HG03520 (cell line): ENCODE data around the gene SEC16A.

Experiments used
- ATAC-seq: cut with Tn5 transposase; IDR thresholded peaks from one replicate; pipeline ENCODE4 v1.9.1; 2021; ENCODE audit warnings: mild to moderate bottlenecking, moderate library complexity; ENCODE audit not compliant: unreplicated experiment

SEC16A gene

DNA sequence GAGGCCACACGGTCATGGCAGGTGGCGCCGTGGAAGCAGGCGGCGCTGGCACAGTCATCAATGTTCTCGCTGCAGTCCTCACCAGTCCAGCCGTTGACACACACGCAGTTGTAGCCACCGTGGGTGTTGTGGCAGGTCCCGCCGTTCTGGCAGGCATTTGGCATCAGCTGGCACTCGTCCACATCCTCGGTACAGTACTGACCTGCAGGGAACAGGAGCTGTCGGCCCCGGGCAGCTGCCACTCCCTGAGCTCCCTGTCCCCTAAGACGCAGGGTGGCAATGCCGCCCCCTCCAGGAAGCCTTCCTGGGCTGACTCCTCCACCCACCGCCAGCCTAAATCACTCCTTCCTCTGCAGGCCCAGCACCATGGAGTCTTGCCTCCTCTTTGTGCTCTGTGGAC is 35.8 kb upstream of the SEC16A start:
- ATAC-seq, result no peak

DNA sequence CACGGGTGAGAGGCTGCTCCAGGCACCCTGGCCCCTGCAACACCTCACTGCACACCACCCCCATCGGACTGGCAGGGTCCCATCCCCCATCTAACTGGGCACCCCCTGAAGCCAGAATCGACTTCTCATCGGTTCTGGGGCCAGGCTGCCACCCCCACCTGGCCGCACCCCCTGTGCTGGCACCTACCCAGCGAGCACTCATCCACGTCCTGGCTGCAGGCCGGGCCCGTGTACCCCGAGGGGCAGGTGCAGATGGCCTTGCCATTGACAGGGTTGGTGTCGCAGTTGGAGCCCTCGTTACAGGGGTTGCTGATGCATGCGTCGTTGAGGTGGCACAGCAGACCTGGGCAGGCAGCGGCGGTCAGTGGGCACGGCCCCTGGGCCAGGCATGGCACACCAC is 35.1 kb upstream of the SEC16A start:
- no peak for ATAC-seq

DNA sequence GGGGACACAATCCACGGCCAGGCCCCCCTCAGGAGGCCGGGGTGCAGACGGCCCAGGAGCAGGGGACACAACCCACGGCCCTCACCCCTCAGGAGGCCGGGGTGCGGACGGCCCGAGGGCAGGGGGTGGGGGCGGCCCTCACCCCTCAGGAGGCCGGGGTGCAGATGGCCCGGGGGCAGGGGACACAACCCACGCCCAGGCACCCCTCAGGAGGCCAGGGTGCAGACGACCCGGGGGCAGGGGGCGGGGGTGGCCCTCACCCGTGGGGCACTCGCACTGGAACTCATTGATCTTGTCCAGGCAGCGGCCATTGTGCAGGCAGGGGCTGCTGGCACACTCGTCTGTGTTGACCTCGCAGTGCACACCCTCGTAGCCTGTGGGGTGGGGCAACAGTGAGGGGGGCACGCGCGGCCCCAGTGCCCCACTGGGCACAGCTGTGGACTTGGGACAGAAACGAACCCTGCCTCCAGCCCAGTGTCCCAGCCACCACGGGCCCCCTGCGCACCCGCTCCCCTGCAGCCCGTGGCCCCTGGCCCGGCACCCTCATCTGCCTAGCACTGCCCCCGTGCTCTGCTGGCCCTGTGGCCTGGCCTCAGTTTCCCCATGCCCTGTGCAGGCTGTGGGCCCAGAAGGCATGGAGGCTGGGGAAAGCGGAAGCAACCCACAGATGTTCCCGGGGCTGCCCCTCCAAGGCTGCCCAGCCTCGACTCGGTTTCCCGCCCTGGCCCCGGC is 34.3 kb upstream of the SEC16A start:
- ATAC-seq, result no peak

- no peak for ATAC-seq
These were observed 33.4 kb upstream of the SEC16A start for GRCh38 chr9:136516191-136516654.

DNA sequence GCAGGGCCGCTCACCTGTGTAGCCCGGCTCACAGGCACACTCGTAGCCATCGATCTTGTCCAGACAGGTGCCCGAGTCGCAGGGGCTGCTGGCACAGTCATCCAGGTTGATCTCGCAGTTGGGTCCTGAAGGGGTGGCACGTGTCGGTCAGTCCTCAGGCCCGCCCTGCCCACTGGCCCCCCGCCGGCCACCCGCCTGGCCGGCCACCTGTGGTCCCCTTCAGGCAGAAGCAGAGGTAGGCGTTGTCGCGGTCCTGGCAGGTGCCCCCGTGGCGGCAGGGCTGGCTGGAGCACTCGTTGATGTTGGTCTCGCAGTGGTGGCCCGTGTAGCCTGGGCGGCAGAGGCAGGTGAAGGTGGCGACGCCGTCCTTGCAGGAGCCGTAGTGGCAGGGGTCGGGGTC is 32.4 kb upstream of the SEC16A start:
- no peak for ATAC-seq

DNA sequence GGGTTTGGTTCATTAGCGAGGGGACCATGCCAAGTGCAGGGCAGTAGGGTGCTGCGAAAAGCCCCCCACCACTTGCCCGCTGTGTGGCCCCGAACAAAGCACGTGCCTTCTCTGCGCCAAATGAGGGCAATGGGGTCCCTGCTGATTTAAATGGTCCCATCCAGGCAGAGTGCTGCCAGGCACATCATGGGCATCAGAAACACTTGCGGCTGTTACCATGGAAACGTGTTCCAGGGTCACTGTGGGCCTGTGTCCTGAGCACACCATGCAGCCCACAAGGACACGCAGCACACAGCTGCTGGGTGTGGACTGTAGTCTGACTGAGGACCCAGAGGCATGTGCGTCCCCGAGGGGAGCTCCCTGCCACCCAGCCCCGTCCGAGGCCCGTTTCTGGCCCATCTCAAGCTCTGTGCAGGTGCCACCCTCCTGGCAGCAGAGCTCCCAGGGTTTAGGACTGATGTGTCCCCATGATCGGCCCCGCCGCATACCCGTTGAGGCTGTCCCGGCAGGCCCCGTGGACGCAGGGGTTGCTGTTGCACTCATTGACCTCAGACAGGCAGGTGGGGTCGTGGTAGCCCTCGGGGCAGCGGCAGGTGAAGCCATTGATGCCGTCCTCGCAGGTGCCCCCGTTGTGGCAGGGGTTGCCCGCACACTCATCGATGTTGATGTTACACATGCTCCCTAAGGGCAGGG is 31.3 kb upstream of the SEC16A start:
- ATAC-seq, result no peak

GRCh38 chr9:136513191-136513590 is 30.4 kb upstream of the SEC16A start:
- no peak for ATAC-seq

DNA sequence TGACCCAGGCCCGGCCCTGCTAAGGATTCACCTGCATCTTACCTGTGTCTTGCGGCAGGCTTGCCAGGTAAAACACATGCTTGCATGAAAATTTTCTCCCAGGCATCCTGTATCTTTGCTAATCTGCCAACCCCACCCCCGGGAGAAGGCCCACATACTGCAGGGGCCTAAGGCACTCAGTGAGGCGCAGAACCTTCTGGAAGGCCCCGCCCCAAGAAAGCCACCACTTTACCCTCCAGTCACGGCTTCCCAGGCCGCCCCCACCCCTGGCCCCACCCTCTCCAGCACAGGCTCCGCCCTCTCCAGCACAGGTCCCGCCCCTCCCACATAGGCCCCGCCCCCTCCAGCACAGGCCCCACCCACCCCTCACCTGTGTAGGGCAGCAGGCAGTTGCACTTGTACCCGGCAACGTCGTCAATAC is 29.8 kb upstream of the SEC16A start:
- no peak for ATAC-seq

DNA sequence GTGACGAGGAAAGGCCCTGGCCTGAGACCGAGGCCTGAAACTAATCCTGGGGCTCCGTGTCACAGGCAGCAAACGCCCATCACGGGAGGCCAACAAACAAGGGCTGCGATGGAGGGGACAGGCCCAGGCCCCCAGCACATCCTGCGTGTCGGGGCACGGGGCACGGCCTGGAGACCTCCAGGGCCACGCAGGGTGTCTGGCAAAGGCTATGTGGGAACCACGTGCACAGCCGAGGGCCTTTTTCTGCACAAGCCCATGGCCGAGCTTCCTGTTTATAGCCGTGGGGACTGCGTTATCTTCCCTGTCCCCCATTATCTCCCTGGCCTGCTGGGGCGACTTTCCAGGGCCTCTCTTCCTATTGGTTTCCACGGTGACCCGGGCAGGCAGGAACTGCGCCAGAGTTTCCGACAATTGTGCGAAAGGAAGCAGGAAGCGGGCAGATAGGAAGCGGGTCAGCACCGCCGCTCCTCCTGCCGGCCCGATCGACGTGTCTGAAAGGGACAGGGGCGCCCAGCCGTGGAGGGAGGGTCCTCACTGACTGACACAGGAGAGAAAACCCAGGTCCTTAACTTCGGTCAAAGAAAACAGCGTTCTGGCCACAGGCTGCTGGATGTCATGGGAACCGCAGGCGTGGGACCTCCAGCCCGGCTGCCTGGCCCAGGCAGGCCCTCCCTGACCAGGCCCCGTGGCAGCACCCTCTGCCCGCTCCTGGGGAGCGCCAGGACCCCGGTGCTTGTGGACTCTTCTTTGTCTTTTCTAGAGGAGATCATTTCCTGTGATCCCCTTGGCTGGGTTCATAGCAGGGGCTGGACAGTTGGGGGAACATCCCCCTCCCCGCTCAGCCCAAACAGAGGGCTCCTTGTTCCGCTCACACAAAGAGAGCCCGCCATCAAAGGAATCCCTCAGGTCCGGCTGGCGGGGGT is 29.1 kb upstream of the SEC16A start:
- no peak for ATAC-seq

GRCh38 chr9:136511144-136511669 is 28.4 kb upstream of the SEC16A start:
- no peak for ATAC-seq

DNA sequence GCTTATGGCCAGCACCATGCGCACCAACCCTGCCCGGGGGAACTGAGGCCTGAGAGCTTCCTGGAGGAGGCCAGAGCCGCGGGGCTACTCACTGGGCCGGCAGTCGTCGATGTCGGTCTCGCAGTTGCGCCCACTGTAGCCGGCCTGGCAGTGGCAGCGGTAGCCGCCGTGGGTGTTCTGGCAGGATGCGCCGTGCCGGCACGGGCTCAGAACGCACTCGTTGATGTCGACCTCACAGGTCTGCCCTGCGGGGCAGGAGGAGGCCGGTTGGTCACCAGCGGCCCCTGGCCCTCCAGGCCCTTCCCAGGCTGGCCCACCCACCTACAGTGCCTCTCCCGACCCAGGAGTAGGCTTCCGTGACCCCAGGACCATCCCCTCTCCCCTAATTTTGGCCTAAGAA is 27.7 kb upstream of the SEC16A start:
- ATAC-seq, result no peak

DNA sequence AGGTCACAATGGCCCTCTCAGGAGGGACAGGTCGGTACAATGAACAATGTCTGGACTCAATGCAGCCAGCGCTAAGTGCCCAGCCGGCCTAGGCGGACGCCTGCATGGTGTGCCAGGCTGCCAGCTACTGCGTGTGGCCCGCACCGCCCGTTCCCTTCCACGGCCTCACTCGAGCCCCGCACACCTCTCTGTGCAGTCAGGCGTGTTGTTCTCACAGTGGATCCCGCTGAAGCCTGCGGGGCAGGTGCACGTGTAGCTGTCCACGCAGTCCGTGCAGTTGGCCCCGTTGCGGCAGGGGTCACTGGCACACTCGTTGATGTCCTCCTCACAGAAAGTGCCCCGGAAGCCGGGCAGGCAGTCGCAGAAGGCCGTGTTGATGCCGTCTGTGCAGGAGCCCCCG is 26.7 kb upstream of the SEC16A start:
- ATAC-seq, result no peak

GRCh38 chr9:136508729-136509500 is 26.1 kb upstream of the SEC16A start:
- no peak for ATAC-seq

- ATAC-seq, result no peak
These were observed 25.1 kb upstream of the SEC16A start for GRCh38 chr9:136507992-136508375.

DNA sequence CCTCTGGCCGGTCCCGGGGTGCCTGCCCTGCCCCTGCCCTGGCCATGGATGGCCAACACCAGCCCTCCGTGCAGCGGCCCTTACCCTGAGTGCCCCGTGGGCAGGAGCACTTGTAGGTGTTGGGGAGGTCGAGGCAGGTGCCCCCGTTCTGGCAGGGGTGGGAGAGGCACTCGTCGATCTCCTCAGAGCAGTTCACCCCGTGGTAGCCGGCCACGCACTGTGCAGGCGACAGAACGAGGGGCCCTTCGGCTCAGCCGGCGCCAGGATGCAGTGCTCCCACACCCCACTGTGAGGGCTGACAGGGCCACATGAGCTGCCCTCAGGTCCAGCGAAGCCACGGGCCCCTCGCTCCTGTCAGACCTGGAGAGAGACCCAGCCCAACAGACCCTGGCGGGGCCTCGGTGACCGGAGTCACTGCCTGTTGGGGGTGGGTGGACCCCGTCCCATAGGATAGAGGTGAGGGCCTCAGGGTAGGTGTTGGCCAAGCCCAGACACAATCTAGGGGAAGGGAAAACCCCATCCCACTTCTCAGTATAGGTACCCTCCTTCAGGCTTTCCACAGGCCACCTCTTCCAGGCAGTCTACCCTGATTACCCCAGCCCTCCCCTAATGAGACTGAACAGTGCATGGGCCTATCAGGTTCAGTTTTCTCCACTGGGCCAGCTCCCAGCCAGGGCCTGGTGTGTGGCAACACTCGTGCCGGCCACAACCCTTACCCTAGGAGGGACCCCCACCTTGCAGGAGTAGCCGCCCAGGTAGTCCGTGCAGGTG is 24.6 kb upstream of the SEC16A start:
- ATAC-seq, result no peak

DNA sequence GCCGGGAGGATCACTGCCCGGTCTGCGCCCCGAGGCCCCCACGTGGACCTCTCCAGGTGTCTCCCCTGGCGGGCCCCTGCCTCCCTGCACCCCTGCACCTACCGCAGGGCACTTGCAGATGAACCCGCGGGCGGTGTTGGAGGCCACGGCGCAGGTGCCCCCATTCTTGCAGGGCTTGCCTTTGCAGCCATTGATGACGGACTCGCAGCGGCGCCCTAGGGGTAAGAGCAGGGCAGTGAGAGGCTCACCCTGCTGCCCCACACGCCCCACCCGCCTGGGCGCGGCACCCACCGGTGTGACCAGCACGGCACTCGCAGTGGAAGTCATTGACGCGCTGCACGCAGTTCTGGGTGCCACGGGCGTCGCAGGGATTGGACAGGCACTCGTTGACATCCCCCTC is 23.6 kb upstream of the SEC16A start:
- no peak for ATAC-seq

DNA sequence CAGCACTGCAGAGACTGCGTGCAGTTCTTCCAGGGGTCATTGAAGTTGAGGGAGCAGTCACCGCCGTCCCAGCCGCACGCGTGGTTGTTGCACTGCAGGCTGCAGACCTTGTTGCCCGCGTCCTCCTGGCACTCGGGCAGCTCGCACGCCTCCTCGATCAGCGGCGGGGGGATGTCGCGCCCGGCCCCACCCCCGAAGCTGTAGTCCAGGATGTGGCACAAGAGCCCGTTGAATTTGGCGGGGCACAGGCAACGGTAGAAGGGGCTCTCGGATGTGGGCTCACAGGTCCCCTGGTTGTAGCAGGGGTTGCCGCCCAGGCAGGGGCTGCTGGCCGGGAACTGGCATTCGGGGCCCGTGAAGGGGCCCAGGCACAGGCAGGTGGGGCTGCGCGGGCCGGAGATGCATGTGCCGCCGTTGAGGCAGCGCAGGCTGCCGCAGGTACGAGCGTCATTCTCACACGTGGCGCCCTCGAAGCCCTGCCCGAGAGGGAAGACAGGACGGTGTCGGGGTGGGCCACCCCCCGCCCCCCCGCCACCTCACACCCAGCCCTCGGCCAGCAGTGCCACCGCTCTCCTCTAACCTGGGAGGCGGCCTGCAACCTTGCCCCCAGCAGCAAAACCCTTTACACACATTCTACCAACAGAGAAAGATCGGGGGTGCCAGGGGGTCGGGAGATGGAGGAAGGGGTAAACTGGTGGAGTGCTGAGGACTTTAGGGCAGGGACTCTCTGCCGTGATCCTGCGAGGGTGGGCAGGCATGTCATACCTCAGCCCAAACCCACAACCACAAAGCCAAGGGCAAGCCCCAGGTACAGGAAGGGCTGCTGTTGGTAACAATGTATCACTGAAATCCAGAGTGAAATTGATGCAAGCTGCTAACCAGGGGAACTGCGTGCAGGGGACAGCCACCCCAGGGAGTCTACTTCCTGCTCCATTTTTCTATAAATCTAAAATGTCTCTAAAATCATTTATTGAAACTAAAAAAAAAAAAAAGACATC is 22.9 kb upstream of the SEC16A start:
- ATAC-seq, result no peak

DNA sequence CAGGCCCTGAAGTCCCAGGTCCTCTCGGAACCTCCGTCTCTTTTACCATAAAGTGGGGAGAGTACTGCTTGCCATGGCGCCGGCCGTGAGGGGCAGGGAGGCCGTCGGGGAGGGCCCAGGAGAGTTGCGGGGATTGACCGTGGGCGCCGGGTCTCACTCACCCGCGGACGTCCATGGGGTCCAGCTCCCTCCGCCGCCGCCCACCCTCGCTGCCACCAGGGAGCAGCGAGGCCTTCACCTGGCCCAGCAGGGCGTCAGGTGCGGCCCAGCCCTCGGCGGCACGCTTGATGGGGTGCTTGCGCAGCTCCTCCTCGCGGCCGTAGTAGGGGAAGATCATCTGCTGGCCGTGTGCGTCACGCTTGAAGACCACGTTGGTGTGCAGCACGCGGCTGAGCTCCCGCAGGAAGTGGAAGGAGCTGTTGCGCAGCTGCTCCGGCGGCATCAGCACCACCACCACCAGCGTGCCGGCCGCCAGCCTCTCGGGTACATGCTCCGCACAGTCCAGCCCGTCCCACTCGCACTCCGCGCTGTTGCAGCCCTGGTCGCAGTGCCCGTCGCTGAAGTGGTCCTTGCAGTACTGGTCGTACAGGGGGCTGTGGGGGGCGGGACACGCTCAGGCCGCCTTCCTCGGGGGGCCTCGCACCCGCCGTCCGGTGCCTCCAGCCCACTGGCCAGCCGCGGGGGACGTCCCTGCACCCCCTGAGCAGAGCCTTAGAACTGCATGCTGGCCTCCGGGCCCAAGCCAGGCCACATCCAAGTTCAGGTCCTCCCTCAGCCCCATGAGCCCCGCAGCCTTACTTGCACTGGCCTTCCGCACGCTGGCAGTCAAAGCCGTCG is 21.9 kb upstream of the SEC16A start:
- no peak for ATAC-seq
